NCI-H1417 (cell line): ENCODE measurements around the gene CRISP3.

ENCODE experiments used
- DNase-seq, 3 experiments: peaks; one replicate each; lab custom pipeline; 2025; lab: John Stamatoyannopoulos, UW

The CRISP3 gene

DNA sequence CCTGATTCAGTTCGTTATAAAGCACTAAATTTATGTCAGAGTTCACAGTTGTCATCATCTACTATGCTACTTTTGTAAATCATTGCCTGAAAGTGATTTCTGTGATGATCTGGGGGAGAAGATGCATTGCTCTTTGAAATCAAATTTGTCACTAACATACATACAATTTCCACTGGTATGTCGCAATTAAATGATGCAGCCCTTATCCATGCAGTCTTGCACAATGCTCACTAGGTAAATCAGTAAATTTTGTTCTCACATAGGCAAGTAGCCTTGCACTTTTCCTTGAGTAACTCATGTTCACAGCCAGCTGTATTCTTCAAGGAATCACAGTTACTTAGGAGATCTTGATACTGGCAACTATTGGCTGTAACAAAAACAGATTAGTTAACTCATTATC, 51.7 kb downstream of the CRISP3 start:
- DNase-seq = no peak
